HepG2 (cell line): ENCODE measurements around the gene TLR9. TPM values are rescaled to one million over a fixed set of nuclear protein-coding genes. Genes with fewer than 3 reads are reported as not detected.

Experiments used
- KLF11 ChIP-seq: IDR thresholded peaks from 2 replicates; pipeline ENCODE4 v1.6.1; 2016; ENCODE audit warnings: missing compliant biosample characterization
- MAZ ChIP-seq, 2 experiments: sonication (generic) in 1 of 2; formaldehyde crosslinking in 1 of 2; IDR thresholded peaks; 2 replicates each; pipeline versions ENCODE4 v1.5.0 to v1.6.1; 2012 to 2020; ENCODE audit warnings: low read depth in 2 of 2, mild to moderate bottlenecking in 2 of 2, borderline replicate concordance in 1 of 2, improper control_type of control experiment in 1 of 2, low read length in 1 of 2, missing genetic modification reagents in 1 of 2, moderate library complexity in 1 of 2
- NFYC ChIP-seq: IDR thresholded peaks from 2 replicates; pipeline ENCODE4 v1.6.1; 2016; ENCODE audit warnings: missing genetic modification reagents, missing compliant biosample characterization
- ZBTB4 ChIP-seq: sonication (generic); formaldehyde crosslinking; IDR thresholded peaks from 2 replicates; pipeline ENCODE4 v1.4.0; 2020; ENCODE audit warnings: missing genetic modification reagents, mild to moderate bottlenecking, borderline replicate concordance
- ZEB1 ChIP-seq: IDR thresholded peaks from 2 replicates; pipeline ENCODE4 v1.6.1; 2012; ENCODE audit warnings: mild to moderate bottlenecking, low read depth, inconsistent platforms; ENCODE audit not compliant: insufficient replicate concordance
- ZFP36L1 ChIP-seq: sonication (generic); formaldehyde crosslinking; IDR thresholded peaks from 2 replicates; pipeline ENCODE4 v1.8.0; 2022; ENCODE audit warnings: mild to moderate bottlenecking, missing genetic modification reagents, moderate library complexity
- ZNF18 ChIP-seq: sonication (generic); formaldehyde crosslinking; IDR thresholded peaks from 2 replicates; pipeline ENCODE4 v1.8.0; 2022; ENCODE audit warnings: mild to moderate bottlenecking, missing genetic modification reagents; ENCODE audit not compliant: insufficient replicate concordance
- ZNF687 ChIP-seq: sonication (generic); formaldehyde crosslinking; IDR thresholded peaks from 2 replicates; pipeline ENCODE4 v1.5.1; 2020; ENCODE audit warnings: mild to moderate bottlenecking, missing genetic modification reagents, moderate library complexity
- polyA plus RNA-seq, 8 experiments: library from polyadenylated mRNA; depleted of rRNA in 3 of 8; stranded (reverse) in 7 of 8; unstranded in 1 of 8; fragments of >200 nt; fragmentation: Illumina TruSeq in 4 of 8; extraction: Trizol in 4 of 8; gene quantifications; 2 replicates each; pipeline versions ENCODE4 v1.2.1 to v1.2.3, GENCODE V29; 2011 to 2016; ENCODE audit warnings: low read depth in 4 of 8, missing spikeins in 1 of 8, mixed read lengths in 1 of 8; ENCODE audit not compliant: insufficient read depth in 1 of 8
- total RNA-seq, 5 experiments: library from RNA; depleted of rRNA; stranded (reverse); fragments of >200 nt; fragmentation: Illumina TruSeq; extraction: Trizol; gene quantifications; 2 replicates each; pipeline ENCODE4 v1.2.3, GENCODE V29; 2016; ENCODE audit warnings: low read depth in 1 of 5
- TF ChIP-seq, protein P1 (sequence below): sonication (generic); formaldehyde crosslinking; IDR thresholded peaks from 2 replicates; pipeline ENCODE4 v1.4.0; 2020; ENCODE audit warnings: mild to moderate bottlenecking, missing genetic modification reagents, borderline replicate concordance
- TF ChIP-seq, protein P2 (sequence below): IDR thresholded peaks from 2 replicates; pipeline ENCODE4 v1.4.0; 2020; ENCODE audit warnings: mild to moderate bottlenecking, missing genetic modification reagents

Gene TLR9
- total and polyA plus RNA-seq, 2 of the 13 experiments (the other 11 are each of a cell fraction or from before 2014, with no cell fraction given): not detected

DNA sequence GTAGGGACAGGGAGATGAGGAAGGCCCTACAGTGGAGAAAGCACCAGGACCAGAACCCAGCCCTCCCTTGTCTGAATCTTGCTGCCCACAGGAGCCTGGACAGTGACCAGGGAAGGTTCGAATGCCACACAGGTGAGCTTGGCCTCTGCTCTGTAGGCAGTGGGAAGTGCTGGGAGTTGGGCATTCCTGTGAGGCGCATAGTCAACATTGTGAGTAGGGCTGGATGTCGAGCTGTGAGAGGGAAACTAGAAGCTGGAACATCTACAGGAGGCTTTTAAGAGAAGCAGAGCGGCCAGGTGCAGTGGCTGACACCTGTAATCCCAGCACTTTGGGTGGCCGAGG, 47.8 kb downstream of the TLR9 start (continued):
- TF ChIP-seq, protein P1, sequence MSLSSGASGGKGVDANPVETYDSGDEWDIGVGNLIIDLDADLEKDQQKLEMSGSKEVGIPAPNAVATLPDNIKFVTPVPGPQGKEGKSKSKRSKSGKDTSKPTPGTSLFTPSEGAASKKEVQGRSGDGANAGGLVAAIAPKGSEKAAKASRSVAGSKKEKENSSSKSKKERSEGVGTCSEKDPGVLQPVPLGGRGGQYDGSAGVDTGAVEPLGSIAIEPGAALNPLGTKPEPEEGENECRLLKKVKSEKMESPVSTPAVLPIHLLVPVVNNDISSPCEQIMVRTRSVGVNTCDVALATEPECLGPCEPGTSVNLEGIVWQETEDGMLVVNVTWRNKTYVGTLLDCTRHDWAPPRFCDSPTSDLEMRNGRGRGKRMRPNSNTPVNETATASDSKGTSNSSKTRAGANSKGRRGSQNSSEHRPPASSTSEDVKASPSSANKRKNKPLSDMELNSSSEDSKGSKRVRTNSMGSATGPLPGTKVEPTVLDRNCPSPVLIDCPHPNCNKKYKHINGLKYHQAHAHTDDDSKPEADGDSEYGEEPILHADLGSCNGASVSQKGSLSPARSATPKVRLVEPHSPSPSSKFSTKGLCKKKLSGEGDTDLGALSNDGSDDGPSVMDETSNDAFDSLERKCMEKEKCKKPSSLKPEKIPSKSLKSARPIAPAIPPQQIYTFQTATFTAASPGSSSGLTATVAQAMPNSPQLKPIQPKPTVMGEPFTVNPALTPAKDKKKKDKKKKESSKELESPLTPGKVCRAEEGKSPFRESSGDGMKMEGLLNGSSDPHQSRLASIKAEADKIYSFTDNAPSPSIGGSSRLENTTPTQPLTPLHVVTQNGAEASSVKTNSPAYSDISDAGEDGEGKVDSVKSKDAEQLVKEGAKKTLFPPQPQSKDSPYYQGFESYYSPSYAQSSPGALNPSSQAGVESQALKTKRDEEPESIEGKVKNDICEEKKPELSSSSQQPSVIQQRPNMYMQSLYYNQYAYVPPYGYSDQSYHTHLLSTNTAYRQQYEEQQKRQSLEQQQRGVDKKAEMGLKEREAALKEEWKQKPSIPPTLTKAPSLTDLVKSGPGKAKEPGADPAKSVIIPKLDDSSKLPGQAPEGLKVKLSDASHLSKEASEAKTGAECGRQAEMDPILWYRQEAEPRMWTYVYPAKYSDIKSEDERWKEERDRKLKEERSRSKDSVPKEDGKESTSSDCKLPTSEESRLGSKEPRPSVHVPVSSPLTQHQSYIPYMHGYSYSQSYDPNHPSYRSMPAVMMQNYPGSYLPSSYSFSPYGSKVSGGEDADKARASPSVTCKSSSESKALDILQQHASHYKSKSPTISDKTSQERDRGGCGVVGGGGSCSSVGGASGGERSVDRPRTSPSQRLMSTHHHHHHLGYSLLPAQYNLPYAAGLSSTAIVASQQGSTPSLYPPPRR (CRISPR knock-in tag): no peak
- TF ChIP-seq, protein P2, sequence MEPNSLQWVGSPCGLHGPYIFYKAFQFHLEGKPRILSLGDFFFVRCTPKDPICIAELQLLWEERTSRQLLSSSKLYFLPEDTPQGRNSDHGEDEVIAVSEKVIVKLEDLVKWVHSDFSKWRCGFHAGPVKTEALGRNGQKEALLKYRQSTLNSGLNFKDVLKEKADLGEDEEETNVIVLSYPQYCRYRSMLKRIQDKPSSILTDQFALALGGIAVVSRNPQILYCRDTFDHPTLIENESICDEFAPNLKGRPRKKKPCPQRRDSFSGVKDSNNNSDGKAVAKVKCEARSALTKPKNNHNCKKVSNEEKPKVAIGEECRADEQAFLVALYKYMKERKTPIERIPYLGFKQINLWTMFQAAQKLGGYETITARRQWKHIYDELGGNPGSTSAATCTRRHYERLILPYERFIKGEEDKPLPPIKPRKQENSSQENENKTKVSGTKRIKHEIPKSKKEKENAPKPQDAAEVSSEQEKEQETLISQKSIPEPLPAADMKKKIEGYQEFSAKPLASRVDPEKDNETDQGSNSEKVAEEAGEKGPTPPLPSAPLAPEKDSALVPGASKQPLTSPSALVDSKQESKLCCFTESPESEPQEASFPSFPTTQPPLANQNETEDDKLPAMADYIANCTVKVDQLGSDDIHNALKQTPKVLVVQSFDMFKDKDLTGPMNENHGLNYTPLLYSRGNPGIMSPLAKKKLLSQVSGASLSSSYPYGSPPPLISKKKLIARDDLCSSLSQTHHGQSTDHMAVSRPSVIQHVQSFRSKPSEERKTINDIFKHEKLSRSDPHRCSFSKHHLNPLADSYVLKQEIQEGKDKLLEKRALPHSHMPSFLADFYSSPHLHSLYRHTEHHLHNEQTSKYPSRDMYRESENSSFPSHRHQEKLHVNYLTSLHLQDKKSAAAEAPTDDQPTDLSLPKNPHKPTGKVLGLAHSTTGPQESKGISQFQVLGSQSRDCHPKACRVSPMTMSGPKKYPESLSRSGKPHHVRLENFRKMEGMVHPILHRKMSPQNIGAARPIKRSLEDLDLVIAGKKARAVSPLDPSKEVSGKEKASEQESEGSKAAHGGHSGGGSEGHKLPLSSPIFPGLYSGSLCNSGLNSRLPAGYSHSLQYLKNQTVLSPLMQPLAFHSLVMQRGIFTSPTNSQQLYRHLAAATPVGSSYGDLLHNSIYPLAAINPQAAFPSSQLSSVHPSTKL (CRISPR knock-in tag): no peak
- TF ChIP-seq ZEB1: no peak
- no peak for TF ChIP-seq ZNF18 (CRISPR knock-in tag)
- TF ChIP-seq MAZ (IDR thresholded peaks at IDR 0.05; ENCODE audit: borderline replicate concordance, low read depth, low read length): no peak
- no peak for TF ChIP-seq MAZ (CRISPR knock-in tag; IDR thresholded peaks at IDR 0.05; ENCODE audit: low read depth)
- TF ChIP-seq NFYC (CRISPR knock-in tag): no peak
- TF ChIP-seq ZBTB4 (CRISPR knock-in tag): 0 out of 2 replicates have a peak, but pooled peaks have one; percentile 2
- TF ChIP-seq ZFP36L1 (CRISPR knock-in tag): no peak
- TF ChIP-seq KLF11 (CRISPR knock-in tag): no peak
- TF ChIP-seq ZNF687 (CRISPR knock-in tag): peak; percentile 56
